Body of pancreas (tissue), 4 donors: ENCODE measurements around the gene GPRC5B.

Experiments used
- CTCF ChIP-seq, 7 experiments: fragments of 450-650 bp in 4 of 7; fragments of 200-600 bp in 3 of 7; sonication (generic) in 3 of 7; IDR thresholded peaks; one replicate each; pipeline ENCODE4 v1.5.1; 2016 to 2019; ENCODE audit warnings: antibody characterized with exemption in 7 of 7
- POLR2A ChIP-seq, 3 donors: fragments of 450-650 bp; IDR thresholded peaks; one replicate each; pipeline ENCODE4 v1.6.1; 2016; ENCODE audit warnings: antibody characterized with exemption in 3 of 3, mild to moderate bottlenecking in 2 of 3

DNA sequence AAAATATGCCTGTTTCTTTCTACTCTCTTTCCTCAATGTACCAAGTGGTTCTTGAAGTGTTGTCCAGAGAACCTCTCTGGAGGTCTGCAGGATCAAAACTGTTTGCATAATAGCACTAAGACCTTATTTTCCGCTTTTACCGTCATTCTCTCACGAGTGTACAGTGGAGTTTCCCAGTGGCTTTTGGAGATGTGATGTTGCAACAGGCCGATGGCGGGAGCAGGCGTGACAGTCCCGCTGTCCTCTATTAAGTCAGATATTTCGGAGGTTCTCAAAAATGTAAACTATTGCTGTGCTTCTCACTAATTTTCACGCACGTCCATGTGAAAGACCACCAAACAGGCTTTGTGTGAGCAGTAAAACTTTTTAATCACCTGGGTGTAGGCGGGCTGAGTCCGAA, 8.3 kb upstream of the GPRC5B start:
- TF ChIP-seq POLR2A (IDR thresholded peaks at IDR 0.05), result no peak
- no peak for TF ChIP-seq CTCF (IDR thresholded peaks at IDR 0.05)
